HUDEP-2 (cell line): Measurements from ENCODE around the gene LIPN.

Experiments used
- DNase-seq, 76 experiments: peaks; one replicate each; lab custom pipeline; 2025; ENCODE audit not compliant: unreplicated experiment in 76 of 76; lab: John Stamatoyannopoulos, UW

The LIPN gene

GRCh38 chr10:88782222-88782621 is 22.4 kb downstream of the LIPN start:
- DNase-seq: no peak

DNA sequence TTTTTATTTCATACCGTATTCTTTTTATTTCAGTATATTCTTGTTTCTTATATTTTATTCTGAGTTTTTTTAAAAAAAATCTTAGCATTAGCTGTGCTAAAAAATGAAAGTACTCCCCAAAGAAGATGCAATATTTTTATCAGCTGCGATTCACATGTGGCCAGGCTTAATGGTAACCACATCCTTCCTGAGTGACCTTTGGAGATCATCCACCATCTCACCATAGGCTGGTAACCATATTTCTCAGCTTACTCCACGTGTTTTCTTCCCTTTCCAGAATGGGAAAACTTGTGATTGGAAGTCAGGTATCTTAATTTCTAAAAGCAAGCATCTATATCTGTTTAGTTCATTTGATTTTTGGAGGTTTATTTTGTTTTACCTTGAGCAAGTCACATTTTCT is 23.9 kb downstream of the LIPN start:
- no peak for DNase-seq

- no peak for DNase-seq
Observed at GRCh38 chr10:88786032-88786770, 26.4 kb downstream of the LIPN start.

DNA sequence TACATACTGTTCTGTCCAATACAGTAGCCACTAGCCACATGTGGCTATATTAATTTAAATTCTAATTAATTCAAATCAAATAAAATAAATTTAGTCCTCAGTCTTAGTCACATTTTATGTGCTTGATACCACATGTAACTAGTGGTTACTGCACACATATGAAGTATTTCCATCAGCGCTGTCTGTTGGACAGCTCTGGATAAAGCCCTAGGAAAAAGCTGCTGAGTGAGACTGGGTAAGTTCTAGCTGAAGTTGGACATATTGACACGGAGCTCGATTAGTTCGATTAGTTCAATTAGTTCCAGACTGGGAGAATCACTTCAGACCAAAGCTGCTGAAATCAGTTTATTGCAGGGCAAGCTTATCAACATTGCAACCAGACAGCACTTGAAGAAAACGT is 27.6 kb downstream of the LIPN start:
- no peak for DNase-seq

GRCh38 chr10:88788924-88789323 is 29.1 kb downstream of the LIPN start:
- no peak for DNase-seq

- DNase-seq: peak in 11 of 76 experiments; percentile 0 to 27 (median 2)
Observed at GRCh38 chr10:88791924-88792323, 32.1 kb downstream of the LIPN start.

GRCh38 chr10:88792661-88793060 is 32.8 kb downstream of the LIPN start:
- no peak for DNase-seq

DNA sequence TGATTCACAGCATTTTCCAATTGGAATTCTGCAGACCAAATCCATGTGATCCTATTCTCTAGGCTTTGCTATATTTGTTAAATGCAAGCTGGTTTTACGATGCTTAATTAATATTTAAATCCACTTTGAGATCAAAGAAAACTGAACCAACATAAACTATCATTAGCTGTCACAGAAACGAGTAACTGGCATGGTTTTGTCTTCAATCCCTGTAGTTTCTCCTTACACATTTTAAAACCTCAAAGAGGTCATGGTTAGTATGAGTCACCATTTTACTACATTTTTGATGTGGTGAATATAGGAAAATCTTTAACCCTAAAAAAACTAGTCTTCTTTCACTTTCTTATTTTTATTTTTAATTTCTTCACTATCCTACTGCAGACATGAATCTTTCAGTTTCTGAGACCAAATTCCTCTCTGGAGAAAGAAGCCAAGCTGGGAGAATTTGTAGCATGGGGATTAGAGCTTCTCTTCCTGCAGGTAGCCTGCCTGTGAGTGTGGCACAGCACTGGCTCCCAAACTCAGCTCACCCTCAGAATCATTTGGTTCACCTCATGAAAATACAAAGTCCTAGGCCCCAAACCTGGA is 34.0 kb downstream of the LIPN start:
- DNase-seq: no peak

DNA sequence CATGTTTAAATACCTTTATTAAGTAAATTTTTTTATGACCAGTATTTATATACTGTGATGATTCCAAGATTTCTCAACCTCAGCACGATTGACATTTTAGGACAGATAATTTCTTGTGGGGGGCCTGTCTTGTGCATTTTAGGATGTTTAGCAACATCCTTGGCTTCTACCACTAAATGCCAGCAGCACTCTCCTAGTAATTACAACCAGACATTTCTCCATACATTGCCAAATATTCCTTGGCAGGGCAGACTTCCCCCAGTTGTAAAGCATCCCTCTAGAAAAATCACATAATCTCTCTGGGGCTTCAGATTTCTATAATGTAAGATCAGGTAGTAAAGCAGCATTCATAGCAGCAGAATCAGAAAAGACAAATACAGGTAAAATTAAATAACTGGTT is 34.9 kb downstream of the LIPN start:
- DNase-seq: no peak

- DNase-seq: peak in 68 of 76 experiments; percentile 7 to 87 (median 54)
Observed at GRCh38 chr10:88800152-88801125, 40.6 kb downstream of the LIPN start.

DNA sequence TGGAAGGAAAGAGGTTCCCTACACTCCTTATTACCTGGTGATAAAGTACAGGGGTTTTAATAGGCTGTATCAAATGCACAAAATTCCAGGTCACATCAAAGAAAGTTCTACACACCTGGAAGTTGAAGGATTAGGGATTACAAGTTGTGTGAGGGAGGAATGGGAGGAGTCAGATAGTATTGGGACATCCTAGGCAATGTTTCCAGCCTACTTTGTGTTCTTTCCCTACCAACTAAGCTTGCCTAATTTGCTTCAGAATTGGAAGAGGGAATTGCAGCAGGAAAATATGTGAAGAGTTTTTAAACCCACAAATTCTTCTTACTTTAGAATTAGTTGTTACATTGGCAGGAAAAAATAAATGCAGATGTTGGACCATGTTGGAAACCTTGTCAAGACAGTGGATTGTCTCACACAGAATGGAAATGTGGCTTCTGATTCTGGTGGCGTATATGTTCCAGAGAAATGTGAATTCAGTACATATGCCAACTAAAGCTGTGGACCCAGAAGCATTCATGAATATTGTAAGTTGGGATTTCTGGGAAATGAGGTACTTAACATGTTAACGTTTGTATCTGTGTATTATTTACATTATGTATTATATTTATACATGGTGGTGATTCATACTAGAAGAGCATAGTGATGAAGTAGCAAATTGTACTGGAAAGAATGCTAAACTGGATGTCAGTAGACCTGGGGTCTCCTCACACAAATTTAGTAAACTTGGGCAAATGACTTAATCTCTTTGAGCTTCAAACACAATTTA is 42.9 kb downstream of the LIPN start, which contains the start of gene LIPM:
Gene LIPM (plus strand): TSS at position 208 of the 763 bp plus-strand sequence. CDS start 167 bp downstream, at position 375.
- DNase-seq: no peak

GRCh38 chr10:88803641-88804040 is 43.8 kb downstream of the LIPN start:
- no peak for DNase-seq

DNA sequence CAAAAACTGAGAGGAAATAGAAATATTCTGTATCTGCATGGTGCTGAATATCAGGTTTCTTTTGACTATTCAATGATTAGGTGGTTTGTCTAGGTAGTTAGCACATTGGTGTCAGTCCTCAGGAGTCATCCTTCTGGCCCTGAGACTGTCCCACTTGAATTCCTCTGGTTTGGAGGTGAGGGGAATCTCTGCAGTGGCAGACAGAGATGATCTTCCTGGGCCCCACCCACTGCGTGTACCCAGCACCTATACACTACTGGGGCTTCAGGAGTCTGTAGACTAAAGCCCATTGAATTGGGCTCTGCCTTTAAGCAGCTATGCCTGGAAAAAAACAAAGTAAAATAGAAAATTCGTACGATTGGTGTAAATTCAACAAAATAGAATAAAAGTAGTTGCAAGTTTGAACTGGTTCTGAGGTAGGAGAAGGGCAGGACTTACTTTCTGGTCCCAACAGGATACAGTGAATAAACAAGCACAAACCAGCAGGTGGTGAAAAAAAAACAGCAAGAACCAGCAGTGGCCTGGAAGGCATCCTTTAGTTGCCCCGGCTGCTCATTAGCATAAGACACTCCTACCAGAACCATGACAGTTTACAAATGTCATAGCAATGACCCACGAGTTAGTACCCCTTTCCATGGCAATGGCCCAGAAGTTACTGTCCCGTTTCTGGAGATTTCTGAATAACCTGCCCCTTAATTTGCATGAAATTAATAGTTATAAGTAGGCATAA is 44.4 kb downstream of the LIPN start:
- DNase-seq: no peak

DNA sequence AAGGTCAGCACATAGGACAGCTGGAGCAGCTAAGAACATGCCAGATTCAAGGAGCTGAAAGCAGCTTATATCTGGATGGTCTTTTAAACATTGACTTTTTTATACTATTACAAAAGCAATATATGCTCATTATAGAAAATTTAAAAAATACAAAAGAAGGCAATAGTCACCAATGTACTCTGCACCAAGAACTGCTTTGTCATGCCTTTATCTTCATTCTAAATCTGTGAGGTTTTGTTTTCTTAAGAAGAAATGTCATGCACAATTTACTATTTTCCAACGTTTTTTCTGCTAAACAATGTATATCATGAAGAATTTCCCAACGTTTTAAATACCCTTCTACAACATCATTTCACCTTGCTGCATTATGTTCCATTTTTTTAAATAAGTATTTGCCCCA is 45.5 kb downstream of the LIPN start:
- DNase-seq: no peak

DNA sequence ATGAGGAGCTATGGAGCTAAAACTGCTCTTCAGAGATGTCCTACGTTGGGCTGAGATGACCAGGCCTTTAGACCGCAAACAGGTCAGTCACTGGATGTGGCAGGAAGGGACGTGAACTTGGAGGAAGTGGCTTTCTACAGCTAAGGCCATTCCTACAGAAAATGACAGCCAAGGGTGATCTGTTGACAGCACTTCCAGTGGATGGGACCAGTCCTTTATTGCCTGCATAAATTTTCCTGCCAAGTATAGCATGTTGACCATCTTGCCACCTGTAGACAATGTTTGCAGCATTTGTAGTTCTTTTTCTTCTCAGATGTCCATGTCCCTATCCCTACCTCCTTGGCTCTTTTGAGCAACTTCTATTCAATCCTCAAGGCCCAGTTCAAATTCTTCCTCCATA is 46.1 kb downstream of the LIPN start:
- no peak for DNase-seq

- no peak for DNase-seq
Observed at GRCh38 chr10:88809621-88810020, 49.8 kb downstream of the LIPN start.

- DNase-seq: peak in 24 of 76 experiments; percentile 2 to 55 (median 12)
Observed at GRCh38 chr10:88810196-88810961, 50.6 kb downstream of the LIPN start.

- no peak for DNase-seq
Observed at GRCh38 chr10:88813200-88813599, 53.4 kb downstream of the LIPN start.

- DNase-seq: no peak
Observed at GRCh38 chr10:88819290-88819689, 59.5 kb downstream of the LIPN start.
